Motor neuron (in vitro differentiated cells): ENCODE measurements around the gene HHAT. TPM values are rescaled to one million over a fixed set of nuclear protein-coding genes. Genes with fewer than 3 reads are reported as not detected.

Experiments used
- ATAC-seq, 8 experiments: fragments of 200-7000 bp; cut with Tn5 transposase; replicated peaks in 6 of 8; 2 replicates each; pipeline ENCODE4 v1.8.0; 2021; ENCODE audit warnings: mild to moderate bottlenecking in 8 of 8, moderate library complexity in 8 of 8
- H3K27ac ChIP-seq, 2 donors: fragments of 250-450 bp; sonication (Bioruptor Pico); 2 replicates each; pipeline ENCODE4 v1.9.0; 2021; ENCODE audit warnings: antibody characterized with exemption in 2 of 2, mild to moderate bottlenecking in 2 of 2, moderate library complexity in 1 of 2
- H3K4me1 ChIP-seq, 2 donors: fragments of 250-450 bp; sonication (Bioruptor Pico); replicated peaks in 1 of 2; 2 replicates each; pipeline ENCODE4 v1.6.1; 2021; ENCODE audit warnings: antibody characterized with exemption in 2 of 2, mild to moderate bottlenecking in 2 of 2, moderate library complexity in 1 of 2
- H3K4me3 ChIP-seq, 5 donors: fragments of 250-450 bp; sonication (Bioruptor Pico); 2 replicates each; pipeline ENCODE4 v1.9.0; 2021; ENCODE audit warnings: antibody characterized with exemption in 5 of 5, mild to moderate bottlenecking in 5 of 5, moderate library complexity in 4 of 5
- WGBS, 10 experiments: fragments of 450-650 bp; shearing (Covaris generic); methylation state at CpG; one replicate each; pipeline ENCODE4 v1.0.0; 2022; 5-methylcytosine and 5-hydroxymethylcytosine counted together
- in situ Hi-C, 9 experiments: fragments of 400-800 bp; cut with MboI; loops; one replicate each; pipeline ENCODE4 v1.15.0; 2021; ENCODE audit warnings: low sequenced_read_pairs in 9 of 9, low pct_unique_long_range_greater_than_20kb in 2 of 9; ENCODE audit not compliant: unreplicated experiment in 9 of 9
- total RNA-seq, 8 experiments: library from RNA; unstranded; fragments of 300-600 nt; gene quantifications; 2 replicates each; pipeline versions ENCODE4 v1.2.3 to v1.2.4, GENCODE V29; 2022

Gene HHAT
- total RNA-seq, 8 experiments from 2014 or later, result 3.9 to 128 (median 7.8) TPM

GRCh38 chr1:210620867-210621488 is 292.3 kb downstream of the HHAT start:
- ATAC-seq, result peak in 5 of 8 experiments; percentile 45 to 62 (median 52)
- peaks cover 21 to 28% of the 10 kb centered on the region in 2 donors for H3K4me1 ChIP-seq
- in situ Hi-C loops, result no loop called here
- no peak overlapping the region for H3K4me3 ChIP-seq
- no peak overlapping the region for H3K27ac ChIP-seq
- 34 to 100% (median 77%) methylated on average over 1 to 6 of the region's 6 CpGs; no CpG with 5 or more reads in 2 of the 10 experiments for WGBS, 10 experiments

- Histone ChIP-seq H3K4me1 (peaks cover 21 to 28% of the 10 kb centered on the region in 2 donors), H3K4me3 (no peak overlapping the region), H3K27ac (no peak overlapping the region)
- WGBS, 10 experiments, result 51 to 100% (median 85%) methylated on average over 1 to 6 of the region's 6 CpGs; no CpG with 5 or more reads in 3 of the 10 experiments
- peak in 3 of 8 experiments; percentile 15 to 38 (median 26) for ATAC-seq
- in situ Hi-C loops, result no loop called here
Measured at GRCh38 chr1:210621712-210622111, 293.0 kb downstream of the HHAT start.

DNA sequence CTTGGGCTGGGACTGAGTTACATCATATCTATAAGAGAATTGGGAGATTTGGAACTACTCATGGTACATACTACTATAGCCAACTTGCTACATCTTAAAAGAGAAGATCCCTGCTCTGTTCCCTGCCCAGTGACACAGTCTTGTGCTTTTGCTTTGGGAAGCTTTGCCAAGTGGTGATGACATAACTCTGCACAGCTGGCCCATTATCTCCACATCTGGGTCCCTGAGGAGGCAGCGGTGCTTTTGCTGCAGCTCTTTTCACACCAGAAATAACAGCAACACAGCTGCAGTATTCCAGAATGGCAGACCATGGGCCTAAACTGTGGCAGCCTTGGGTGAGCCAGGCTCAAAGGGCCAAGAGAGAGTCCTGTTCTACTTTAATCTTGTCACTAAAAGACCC is 296.0 kb downstream of the HHAT start:
- Histone ChIP-seq H3K27ac (no peak overlapping the region), H3K4me3 (no peak overlapping the region), H3K4me1 (peaks cover 32 to 34% of the 10 kb centered on the region in 2 donors)
- in situ Hi-C loops, result no loop called here
- ATAC-seq, result peak in 1 of 8 experiments; percentile 37
- 33 to 100% (median 93%) methylated on average over 1 of the region's 1 CpG; no CpG with 5 or more reads in 4 of the 10 experiments for WGBS, 10 experiments

- no peak overlapping the region for H3K4me3 ChIP-seq
- ATAC-seq, result peak in 1 of 8 experiments; percentile 19
- H3K27ac ChIP-seq, result no peak overlapping the region
- peaks cover 23 to 24% of the 10 kb centered on the region in 2 donors for H3K4me1 ChIP-seq
- 67 to 86% (median 82%) methylated on average over 1 of the region's 1 CpG; no CpG with 5 or more reads in 6 of the 10 experiments for WGBS, 10 experiments
- in situ Hi-C loops, result no loop called here
Measured at GRCh38 chr1:210625715-210626114, 297.0 kb downstream of the HHAT start.

DNA sequence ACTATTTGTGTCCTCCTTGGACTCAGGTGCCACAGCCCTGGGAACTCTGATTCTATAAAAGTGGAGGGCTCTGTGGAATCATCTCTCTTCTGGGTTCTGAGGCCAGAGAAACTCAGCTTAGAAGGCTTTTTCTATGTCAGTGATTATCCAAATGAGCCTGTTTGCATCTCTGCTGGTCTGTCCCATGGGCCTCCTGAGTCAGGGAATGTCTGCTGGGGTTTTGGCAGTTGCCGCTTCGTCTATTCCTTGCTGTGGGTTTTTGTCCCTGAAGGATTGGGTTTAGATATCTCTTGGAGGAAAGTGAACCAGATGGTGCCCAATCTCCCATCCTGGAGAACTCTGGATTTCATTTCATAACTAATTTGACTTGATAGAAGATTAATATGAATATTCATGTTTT is 297.6 kb downstream of the HHAT start:
- WGBS, 10 experiments, result 14 to 93% (median 89%) methylated on average over 2 of the region's 2 CpGs; no CpG with 5 or more reads in 5 of the 10 experiments
- Histone ChIP-seq H3K27ac (no peak overlapping the region), H3K4me1 (peaks cover 17 to 18% of the 10 kb centered on the region in 2 donors), H3K4me3 (no peak overlapping the region)
- no peak for ATAC-seq
- in situ Hi-C loops, result no loop called here

DNA sequence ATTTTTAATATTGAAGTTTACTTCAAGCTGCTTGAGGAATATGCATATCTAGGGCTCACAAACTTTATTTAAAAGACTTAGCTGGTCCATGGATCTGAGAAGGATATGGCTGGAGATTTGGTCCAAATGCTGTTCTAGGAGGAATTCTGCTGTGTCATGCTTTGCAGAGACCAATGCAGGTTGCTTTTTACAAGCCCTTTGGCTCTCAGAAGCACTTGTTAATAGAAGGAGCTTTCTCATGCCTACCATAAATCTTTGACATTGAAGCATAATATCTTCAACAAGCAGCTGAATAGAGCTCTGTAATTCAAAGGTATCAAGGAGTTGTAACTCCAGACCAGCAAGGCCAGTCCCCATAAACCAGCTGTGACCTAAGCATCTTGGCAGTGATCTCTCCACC is 299.1 kb downstream of the HHAT start:
- H3K4me1 ChIP-seq, result peaks cover 3 to 13% of the 10 kb centered on the region in 2 donors
- H3K4me3 ChIP-seq, result no peak overlapping the region
- in situ Hi-C loops, result no loop called here
- H3K27ac ChIP-seq, result no peak overlapping the region
- ATAC-seq, result peak; percentile 25 to 88 (median 46)

GRCh38 chr1:210629276-210629675 is 300.6 kb downstream of the HHAT start:
- no peak overlapping the region for H3K4me3 ChIP-seq
- in situ Hi-C loops, result no loop called here
- H3K4me1 ChIP-seq, result peaks cover 3 to 13% of the 10 kb centered on the region in 2 donors
- WGBS, 10 experiments, result 65 to 100% (median 92%) methylated on average over 1 to 2 of the region's 2 CpGs; no CpG with 5 or more reads in 1 of the 10 experiments
- ATAC-seq, result no peak
- H3K27ac ChIP-seq, result no peak overlapping the region

DNA sequence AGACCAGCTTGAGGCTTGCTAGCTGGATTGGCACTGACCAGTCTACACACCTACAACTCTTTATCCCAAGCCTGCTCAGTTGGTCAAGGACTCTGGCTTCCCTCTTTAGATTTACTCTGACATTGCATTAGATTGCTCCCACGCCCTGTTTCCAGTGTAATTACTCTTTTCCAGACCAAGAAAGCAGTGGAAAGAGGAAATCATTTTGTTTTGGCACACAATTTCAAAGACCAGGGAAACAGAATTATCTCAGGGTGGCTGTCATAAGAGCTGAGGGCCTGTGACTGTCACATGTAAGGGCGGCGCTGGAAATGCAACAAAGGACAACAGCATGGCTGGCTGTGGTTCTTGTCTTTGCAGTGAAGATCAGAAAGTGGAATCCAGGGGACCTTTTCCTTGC is 302.7 kb downstream of the HHAT start:
- peak in 2 of 8 experiments; percentile 26 to 27 for ATAC-seq

DNA sequence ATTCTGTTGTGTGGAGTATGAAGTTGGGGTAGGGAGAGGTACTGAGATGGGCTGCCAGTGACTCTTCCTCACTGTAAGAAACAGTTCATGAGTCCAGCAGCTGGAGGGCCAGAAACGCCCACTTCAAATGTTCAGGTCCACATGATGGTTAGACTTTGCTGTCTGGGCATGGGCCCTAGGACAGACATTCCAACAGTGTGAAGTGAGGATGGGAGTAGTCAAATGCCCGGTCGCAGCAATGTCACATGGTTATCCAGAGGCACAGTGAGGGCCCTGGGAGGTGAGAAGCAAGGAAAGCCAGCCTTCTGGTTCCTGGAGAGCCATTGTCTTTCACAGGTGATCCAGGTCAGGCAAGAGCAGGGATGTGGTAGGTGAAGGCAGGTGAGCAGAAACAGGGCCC is 304.4 kb downstream of the HHAT start:
- Histone ChIP-seq H3K4me3 (no peak overlapping the region), H3K4me1 (peaks cover under 1 to 8% of the 10 kb centered on the region in 2 donors), H3K27ac (no peak overlapping the region)
- 60 to 100% (median 92%) methylated on average over 1 to 3 of the region's 3 CpGs; no CpG with 5 or more reads in 5 of the 10 experiments for WGBS, 10 experiments
- in situ Hi-C loops, result no loop called here
- ATAC-seq, result no peak

More for the DNA sequence above, 302.7 kb downstream of the HHAT start:
- H3K27ac ChIP-seq, result no peak overlapping the region
- H3K4me1 ChIP-seq, result peaks cover 3 to 16% of the 10 kb centered on the region in 2 donors
- H3K4me3 ChIP-seq, result no peak overlapping the region
- in situ Hi-C loops, result no loop called here
- 17 to 100% (median 86%) methylated on average over 1 to 3 of the region's 3 CpGs; no CpG with 5 or more reads in 1 of the 10 experiments for whole genome bisulfite sequencing, 10 experiments

- WGBS, 10 experiments, result 83 to 100% (median 98%) methylated on average over 2 to 6 of the region's 6 CpGs; no CpG with 5 or more reads in 4 of the 10 experiments
- in situ Hi-C loops, result no loop called here
- peaks cover 0 to 3% of the 10 kb centered on the region in 2 donors for H3K4me1 ChIP-seq
- ATAC-seq, result peak in 1 of 8 experiments; percentile 8
- H3K4me3 ChIP-seq, result no peak overlapping the region
- H3K27ac ChIP-seq, result no peak overlapping the region
Measured at GRCh38 chr1:210633636-210634035, 304.9 kb downstream of the HHAT start.

DNA sequence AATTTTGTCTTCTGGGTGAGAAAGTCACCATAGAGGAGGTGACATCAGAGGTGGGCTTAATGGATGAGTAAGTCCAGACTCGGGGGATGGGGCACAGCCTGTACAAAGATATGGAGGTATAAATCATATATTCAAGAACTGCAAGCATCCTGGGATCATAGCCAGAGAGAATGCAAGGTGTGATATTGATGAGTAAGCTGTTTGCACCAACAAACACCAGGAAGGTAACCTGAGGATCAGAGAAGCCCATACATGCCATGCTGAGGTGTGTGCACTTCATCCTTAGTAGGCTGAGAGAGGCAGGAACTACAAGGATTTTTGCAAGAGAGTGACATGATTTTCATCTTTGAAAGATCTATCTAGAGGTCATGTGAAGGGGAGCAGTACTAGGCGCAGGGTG is 306.4 kb downstream of the HHAT start:
- Histone ChIP-seq H3K4me1 (peaks cover 0 to 3% of the 10 kb centered on the region in 2 donors), H3K4me3 (no peak overlapping the region), H3K27ac (no peak overlapping the region)
- in situ Hi-C loops, result no loop called here
- peak in 3 of 8 experiments; percentile 24 to 68 (median 40) for ATAC-seq
- 50 to 100% (median 83%) methylated on average over 1 to 2 of the region's 2 CpGs; no CpG with 5 or more reads in 2 of the 10 experiments for WGBS, 10 experiments

DNA sequence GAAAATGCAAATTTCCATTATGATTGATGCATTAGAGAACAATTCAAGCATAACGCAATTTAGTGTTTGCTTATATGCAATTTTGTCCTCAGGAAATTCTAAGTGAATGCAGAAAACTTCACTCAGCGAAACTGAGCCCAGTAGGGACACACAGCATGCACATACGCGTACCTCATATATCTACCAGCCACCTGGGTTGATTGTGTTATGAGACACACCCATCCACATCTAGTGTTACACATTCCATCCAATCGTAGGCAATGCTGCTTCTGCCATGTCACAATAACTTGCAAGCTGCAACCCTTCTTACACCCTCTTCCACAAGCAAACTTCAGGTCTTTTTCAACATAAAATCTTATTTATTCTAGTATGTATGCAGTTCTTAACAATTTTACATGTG is 312.9 kb downstream of the HHAT start:
- in situ Hi-C loops, result no loop called here
- Histone ChIP-seq H3K4me1 (no peaks in the 10 kb centered on the region), H3K27ac (no peak overlapping the region), H3K4me3 (no peak overlapping the region)
- peak in 3 of 8 experiments; percentile 84 to 96 (median 95) for ATAC-seq
- WGBS, 10 experiments, result 0 to 87% (median 69%) methylated on average over 1 to 5 of the region's 5 CpGs

GRCh38 chr1:210645582-210646257 is 317.0 kb downstream of the HHAT start:
- no peak overlapping the region for H3K27ac ChIP-seq
- peaks cover 16 to 34% of the 10 kb centered on the region in 2 donors for H3K4me1 ChIP-seq
- in situ Hi-C loops, result no loop called here
- no peak for ATAC-seq
- WGBS, 10 experiments, result 56 to 85% (median 67%) methylated on average over 3 to 7 of the region's 7 CpGs
- H3K4me3 ChIP-seq, result no peak overlapping the region
